ENCODE results near the gene RFTN2. TPM values are rescaled to one million over a fixed set of nuclear protein-coding genes. Genes with fewer than 3 reads are reported as not detected.

The RFTN2 gene
- total and polyA plus RNA-seq, 2 of the 13 experiments (the other 11 are each of a cell fraction or from before 2014, with no cell fraction given): not detected

DNA sequence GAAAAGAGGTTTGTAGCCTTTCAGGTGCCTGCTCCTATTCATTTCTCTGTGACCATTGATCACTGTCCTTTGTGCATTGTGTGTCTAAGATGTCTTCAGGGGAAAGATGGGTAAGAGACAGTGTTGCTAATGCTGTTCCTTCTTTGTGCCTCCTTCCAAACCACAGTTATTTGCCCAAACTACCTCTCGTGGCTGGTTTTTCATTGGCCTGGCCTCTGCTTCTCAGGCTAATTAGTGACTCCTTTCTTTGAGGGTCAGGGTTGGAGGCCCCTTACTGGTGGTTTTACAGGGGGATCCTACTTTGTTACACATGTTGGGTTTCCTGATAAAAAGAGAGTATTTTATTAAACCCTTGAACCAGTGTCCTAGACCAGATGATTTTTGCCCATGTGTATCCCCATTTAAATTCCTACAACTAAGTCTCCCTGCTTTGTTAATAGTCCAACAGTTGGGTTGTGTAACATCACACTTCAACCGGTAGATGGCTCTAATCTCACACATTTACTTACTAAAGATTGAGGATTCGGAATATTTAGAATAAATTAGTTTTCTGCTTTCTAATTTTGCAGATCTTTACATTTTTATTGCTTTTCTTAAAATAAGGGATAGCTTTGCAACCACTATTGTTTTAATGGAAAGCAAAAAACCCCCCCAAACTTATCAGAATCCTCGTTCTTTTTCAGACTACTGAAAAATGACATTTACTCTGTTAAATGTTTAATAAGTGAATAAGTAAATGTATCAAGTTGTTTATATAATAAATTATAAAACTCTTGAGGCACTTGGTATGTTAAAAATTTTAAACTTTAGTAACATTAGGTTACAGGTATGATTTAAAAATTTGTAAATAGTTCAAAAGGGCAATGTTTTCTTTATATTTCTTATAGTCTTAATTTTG, 32.2 kb upstream of the RFTN2 start (continued):
- TF ChIP-seq, protein P1, sequence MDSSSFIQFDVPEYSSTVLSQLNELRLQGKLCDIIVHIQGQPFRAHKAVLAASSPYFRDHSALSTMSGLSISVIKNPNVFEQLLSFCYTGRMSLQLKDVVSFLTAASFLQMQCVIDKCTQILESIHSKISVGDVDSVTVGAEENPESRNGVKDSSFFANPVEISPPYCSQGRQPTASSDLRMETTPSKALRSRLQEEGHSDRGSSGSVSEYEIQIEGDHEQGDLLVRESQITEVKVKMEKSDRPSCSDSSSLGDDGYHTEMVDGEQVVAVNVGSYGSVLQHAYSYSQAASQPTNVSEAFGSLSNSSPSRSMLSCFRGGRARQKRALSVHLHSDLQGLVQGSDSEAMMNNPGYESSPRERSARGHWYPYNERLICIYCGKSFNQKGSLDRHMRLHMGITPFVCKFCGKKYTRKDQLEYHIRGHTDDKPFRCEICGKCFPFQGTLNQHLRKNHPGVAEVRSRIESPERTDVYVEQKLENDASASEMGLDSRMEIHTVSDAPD (CRISPR knock-in tag; IDR thresholded peaks at IDR 0.05): no peak
- TF ChIP-seq SAFB2 (CRISPR knock-in tag; IDR thresholded peaks at IDR 0.05; ENCODE audit: borderline replicate concordance, low read depth) (no peak), RARG (CRISPR knock-in tag; IDR thresholded peaks at IDR 0.05; ENCODE audit: low read depth) (no peak), ZFYVE20 (CRISPR knock-in tag; IDR thresholded peaks at IDR 0.05; ENCODE audit: borderline replicate concordance, low read depth) (no peak), STAG1 (CRISPR knock-in tag; IDR thresholded peaks at IDR 0.05) (peak; percentile 57), FOXA3 (CRISPR knock-in tag; IDR thresholded peaks at IDR 0.05) (peak; percentile 25; the same call in 1 of the 2 replicates)
- TF ChIP-seq, protein P2, sequence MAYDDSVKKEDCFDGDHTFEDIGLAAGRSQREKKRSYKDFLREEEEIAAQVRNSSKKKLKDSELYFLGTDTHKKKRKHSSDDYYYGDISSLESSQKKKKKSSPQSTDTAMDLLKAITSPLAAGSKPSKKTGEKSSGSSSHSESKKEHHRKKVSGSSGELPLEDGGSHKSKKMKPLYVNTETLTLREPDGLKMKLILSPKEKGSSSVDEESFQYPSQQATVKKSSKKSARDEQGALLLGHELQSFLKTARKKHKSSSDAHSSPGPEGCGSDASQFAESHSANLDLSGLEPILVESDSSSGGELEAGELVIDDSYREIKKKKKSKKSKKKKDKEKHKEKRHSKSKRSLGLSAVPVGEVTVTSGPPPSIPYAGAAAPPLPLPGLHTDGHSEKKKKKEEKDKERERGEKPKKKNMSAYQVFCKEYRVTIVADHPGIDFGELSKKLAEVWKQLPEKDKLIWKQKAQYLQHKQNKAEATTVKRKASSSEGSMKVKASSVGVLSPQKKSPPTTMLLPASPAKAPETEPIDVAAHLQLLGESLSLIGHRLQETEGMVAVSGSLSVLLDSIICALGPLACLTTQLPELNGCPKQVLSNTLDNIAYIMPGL (CRISPR knock-in tag; IDR thresholded peaks at IDR 0.05; ENCODE audit: borderline replicate concordance in 1 of 2, low read depth in 1 of 2): peak in 1 of 2 experiments; percentile 60; a peak in 1 of 4 replicates
- TF ChIP-seq, protein P3, sequence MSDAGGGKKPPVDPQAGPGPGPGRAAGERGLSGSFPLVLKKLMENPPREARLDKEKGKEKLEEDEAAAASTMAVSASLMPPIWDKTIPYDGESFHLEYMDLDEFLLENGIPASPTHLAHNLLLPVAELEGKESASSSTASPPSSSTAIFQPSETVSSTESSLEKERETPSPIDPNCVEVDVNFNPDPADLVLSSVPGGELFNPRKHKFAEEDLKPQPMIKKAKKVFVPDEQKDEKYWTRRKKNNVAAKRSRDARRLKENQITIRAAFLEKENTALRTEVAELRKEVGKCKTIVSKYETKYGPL (CRISPR knock-in tag; IDR thresholded peaks at IDR 0.05): no peak
- TF ChIP-seq, protein P4, sequence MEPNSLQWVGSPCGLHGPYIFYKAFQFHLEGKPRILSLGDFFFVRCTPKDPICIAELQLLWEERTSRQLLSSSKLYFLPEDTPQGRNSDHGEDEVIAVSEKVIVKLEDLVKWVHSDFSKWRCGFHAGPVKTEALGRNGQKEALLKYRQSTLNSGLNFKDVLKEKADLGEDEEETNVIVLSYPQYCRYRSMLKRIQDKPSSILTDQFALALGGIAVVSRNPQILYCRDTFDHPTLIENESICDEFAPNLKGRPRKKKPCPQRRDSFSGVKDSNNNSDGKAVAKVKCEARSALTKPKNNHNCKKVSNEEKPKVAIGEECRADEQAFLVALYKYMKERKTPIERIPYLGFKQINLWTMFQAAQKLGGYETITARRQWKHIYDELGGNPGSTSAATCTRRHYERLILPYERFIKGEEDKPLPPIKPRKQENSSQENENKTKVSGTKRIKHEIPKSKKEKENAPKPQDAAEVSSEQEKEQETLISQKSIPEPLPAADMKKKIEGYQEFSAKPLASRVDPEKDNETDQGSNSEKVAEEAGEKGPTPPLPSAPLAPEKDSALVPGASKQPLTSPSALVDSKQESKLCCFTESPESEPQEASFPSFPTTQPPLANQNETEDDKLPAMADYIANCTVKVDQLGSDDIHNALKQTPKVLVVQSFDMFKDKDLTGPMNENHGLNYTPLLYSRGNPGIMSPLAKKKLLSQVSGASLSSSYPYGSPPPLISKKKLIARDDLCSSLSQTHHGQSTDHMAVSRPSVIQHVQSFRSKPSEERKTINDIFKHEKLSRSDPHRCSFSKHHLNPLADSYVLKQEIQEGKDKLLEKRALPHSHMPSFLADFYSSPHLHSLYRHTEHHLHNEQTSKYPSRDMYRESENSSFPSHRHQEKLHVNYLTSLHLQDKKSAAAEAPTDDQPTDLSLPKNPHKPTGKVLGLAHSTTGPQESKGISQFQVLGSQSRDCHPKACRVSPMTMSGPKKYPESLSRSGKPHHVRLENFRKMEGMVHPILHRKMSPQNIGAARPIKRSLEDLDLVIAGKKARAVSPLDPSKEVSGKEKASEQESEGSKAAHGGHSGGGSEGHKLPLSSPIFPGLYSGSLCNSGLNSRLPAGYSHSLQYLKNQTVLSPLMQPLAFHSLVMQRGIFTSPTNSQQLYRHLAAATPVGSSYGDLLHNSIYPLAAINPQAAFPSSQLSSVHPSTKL (CRISPR knock-in tag; IDR thresholded peaks at IDR 0.05): no peak

All from HepG2 (cell line).